Stimulated activated CD4-positive, alpha-beta T cell treated with anti-CD3 and anti-CD28 coated beads, Interleukin-4, amount 100 ng/mL, for 48 hours (primary cell): ENCODE results near the gene AIFM3.
"Not testable (repeated sequence)": the region's sequence is repeated elsewhere in the genome, so short reads cannot be mapped to it uniquely, and the experiment has no call there.

Experiments used
- DNase-seq, 2 donors: peaks; one replicate each; pipeline ENCODE4 v3.0.0-alpha.2; 2020; ENCODE audit warnings: low read depth in 2 of 2

AIFM3 gene

GRCh38 chr22:20966883-20967696 is at the start of gene AIFM3:
Gene AIFM3, plus strand, starts transcription at chr22:20967255. Its CDS starts 690 bp downstream, at chr22:20967945.
- no peak for DNase-seq

GRCh38 chr22:20918663-20919218 is 48.3 kb upstream of the AIFM3 start:
- DNase-seq = no peak

GRCh38 chr22:20919718-20920117 is 47.3 kb upstream of the AIFM3 start:
- DNase-seq = no peak

GRCh38 chr22:20920881-20921203 is 46.2 kb upstream of the AIFM3 start:
- no peak for DNase-seq

- no peak for DNase-seq
These were observed 44.8 kb upstream of the AIFM3 start for GRCh38 chr22:20922141-20922751.

- no peak for DNase-seq
These were observed 40.8 kb upstream of the AIFM3 start for GRCh38 chr22:20926243-20926642.

GRCh38 chr22:20927940-20928572 is 39.0 kb upstream of the AIFM3 start:
- no peak for DNase-seq

GRCh38 chr22:20928573-20928967 is 38.5 kb upstream of the AIFM3 start:
- DNase-seq = no peak

GRCh38 chr22:20930004-20930403 is 37.1 kb upstream of the AIFM3 start:
- DNase-seq = no peak

GRCh38 chr22:20930435-20930834 is 36.6 kb upstream of the AIFM3 start:
- DNase-seq = not testable (repeated sequence)

GRCh38 chr22:20931126-20931654 is 35.9 kb upstream of the AIFM3 start:
- no peak for DNase-seq

GRCh38 chr22:20933910-20934309 is 33.1 kb upstream of the AIFM3 start:
- DNase-seq = no peak

- not testable (repeated sequence) for DNase-seq
These were observed 32.0 kb upstream of the AIFM3 start for GRCh38 chr22:20935049-20935448.

- DNase-seq = not testable (repeated sequence)
These were observed 31.1 kb upstream of the AIFM3 start for GRCh38 chr22:20935780-20936539.

- DNase-seq = no peak
These were observed 29.8 kb upstream of the AIFM3 start for GRCh38 chr22:20937031-20937793.

- DNase-seq = no peak
These were observed 29.0 kb upstream of the AIFM3 start for GRCh38 chr22:20937794-20938671.

GRCh38 chr22:20939457-20940185 is 27.4 kb upstream of the AIFM3 start:
- not testable (repeated sequence) for DNase-seq

GRCh38 chr22:20940186-20940651 is 26.8 kb upstream of the AIFM3 start:
- no peak for DNase-seq

GRCh38 chr22:20940904-20941385 is 26.1 kb upstream of the AIFM3 start:
- no peak for DNase-seq
